HG03103 (cell line): ENCODE measurements around the gene LMX1A.

ENCODE experiments used
- ATAC-seq: cut with Tn5 transposase; IDR thresholded peaks from one replicate; pipeline ENCODE4 v1.9.1; 2021; ENCODE audit warnings: low read depth; ENCODE audit not compliant: unreplicated experiment

The LMX1A gene

DNA sequence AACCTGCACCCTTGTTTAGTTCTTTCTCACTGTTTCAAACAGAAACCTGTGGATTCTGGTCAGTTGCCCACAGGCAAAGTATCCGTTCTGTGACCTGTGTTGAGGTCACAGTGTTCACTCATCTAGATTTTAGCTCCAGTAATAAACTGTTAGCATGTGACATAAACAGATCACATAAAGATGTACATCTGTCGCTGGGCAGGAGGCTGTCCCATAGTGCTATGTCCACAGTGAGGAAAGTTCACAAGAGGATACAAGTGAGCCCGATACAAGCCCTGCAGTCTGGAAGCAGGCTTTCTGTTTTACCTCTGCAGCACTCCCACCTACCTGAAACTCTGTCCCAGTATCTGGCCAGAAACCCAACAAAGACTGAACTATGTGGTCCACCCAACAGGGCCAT lies 28.4 kb downstream of the LMX1A start:
- ATAC-seq = no peak

- ATAC-seq = no peak
Measured at GRCh38 chr1:165327538-165327937, 29.0 kb downstream of the LMX1A start.

- no peak for ATAC-seq
Measured at GRCh38 chr1:165325460-165326203, 30.9 kb downstream of the LMX1A start.

- ATAC-seq = no peak
Measured at GRCh38 chr1:165324050-165324449, 32.5 kb downstream of the LMX1A start.

DNA sequence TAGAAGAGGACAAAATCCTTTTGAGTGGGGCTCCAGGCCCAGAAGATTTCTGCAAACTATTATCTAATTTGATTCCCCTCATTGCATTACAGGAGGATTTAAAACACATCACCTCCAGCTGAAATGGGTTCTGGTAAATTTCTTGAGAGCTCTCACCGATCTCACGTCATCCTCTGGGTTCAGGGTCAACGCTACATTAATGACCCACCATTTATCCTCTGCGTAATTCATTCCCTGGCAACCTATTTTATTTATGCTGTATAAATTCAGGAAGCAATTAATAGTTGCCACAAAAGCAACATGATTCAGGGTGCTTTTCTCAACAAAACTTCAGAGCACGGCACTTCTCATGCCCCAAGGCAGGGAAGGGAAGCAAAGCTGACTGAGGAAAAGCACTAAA lies 38.9 kb downstream of the LMX1A start:
- no peak for ATAC-seq

- no peak for ATAC-seq
Measured at GRCh38 chr1:165316153-165316772, 40.3 kb downstream of the LMX1A start.

DNA sequence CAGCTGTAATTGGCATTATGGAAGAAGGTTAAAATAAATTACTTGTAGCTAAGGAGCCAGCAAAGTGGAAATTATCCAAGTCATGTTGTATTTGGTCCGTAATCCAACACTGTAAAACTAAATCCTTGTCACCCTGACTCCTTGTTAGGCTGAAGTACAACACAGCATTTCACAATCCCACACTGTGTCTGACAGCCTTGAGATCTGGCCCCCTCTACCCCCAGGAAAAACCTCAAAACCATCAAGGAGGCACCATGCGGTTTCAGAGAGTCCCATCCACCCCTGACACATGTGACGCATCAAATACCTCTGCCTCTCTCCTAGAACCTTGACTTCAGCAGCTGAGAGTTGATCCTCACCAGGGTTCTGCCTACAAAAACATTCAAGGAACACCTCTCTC lies 41.0 kb downstream of the LMX1A start:
- ATAC-seq = no peak

- no peak for ATAC-seq
Measured at GRCh38 chr1:165313903-165314302, 42.6 kb downstream of the LMX1A start.

DNA sequence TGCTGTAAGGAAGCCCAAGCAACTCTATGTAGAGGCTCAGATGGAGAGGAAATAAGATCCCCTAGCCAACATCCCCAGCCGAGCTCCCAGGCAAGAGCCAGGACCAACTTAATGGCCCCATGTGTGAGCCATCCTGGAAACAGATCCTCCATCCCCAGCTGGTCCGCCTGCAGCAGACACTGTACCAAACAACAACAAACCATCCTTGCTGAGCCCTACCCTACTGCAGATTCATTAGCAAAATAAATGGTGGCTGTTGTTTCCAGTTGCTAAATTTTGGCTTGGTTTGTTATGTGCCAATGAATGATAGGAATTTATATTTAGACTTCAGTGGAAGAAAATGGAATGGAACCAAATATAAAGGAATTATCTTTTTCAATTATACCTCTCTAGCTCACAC lies 43.9 kb downstream of the LMX1A start:
- ATAC-seq = no peak

DNA sequence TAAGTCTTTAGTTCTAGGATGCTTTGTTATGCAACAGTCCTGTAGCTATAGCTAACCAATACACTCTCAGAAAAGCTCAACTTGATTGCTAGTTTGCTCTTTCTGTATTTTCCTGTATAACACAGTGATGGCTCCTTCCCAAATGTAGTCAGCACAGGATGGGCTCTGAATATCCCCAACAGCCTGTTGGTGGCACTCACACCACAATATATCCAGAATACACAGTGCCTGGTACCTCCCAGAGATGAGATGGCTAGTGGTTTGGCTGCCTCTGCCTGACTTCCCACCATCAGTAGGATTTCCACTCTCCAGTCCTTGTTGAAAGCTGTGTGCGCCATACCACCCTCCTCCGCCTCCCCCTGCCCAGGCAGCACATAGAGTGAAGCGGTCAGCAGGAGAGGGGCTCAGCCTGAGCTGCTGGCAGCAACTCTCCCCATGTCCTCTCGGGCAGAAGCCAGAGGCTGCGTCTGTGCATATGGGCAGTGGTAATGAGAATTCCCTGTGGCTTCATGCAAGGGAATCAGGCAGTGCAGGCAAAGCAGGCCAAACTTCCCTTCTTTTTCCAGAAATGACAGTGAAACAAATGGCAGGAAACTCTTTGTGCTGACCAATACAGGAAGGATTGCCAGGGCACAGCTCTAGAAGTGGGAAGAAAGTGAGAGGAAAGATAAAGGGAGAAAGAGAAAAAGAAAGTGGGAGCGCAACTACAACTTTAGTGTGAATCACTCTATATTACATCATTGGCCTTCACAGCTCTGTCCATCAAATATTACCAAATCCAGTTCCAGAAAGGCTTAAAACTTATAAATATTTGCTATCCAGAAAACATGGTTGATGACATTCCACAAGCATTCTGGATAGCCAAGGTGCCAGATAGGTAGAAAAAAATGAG lies 49.7 kb downstream of the LMX1A start:
- no peak for ATAC-seq

- ATAC-seq = no peak
Measured at GRCh38 chr1:165303386-165303785, 53.1 kb downstream of the LMX1A start.

- no peak for ATAC-seq
Measured at GRCh38 chr1:165300400-165300903, 56.1 kb downstream of the LMX1A start.

GRCh38 chr1:165298203-165298820 lies 58.2 kb downstream of the LMX1A start:
- no peak for ATAC-seq

DNA sequence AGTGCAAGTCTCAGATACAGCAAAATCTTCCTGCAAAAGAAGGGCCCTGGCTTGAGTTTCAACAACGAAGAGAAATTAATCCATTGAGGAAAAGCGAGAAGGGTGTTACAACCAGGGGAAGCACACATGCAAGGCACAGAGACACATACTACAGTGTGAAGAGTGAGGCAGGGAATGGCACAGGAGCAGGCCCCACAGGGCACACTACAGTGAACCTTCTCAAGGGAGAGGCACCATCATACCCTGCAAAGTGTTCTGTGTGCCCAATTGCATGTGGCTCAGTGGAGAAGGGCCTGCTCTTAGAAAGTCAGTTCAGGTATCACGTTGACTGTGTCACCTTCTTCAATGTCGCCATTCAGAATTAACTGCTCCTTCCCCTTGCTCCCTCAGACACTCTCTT lies 60.3 kb downstream of the LMX1A start:
- ATAC-seq = no peak

DNA sequence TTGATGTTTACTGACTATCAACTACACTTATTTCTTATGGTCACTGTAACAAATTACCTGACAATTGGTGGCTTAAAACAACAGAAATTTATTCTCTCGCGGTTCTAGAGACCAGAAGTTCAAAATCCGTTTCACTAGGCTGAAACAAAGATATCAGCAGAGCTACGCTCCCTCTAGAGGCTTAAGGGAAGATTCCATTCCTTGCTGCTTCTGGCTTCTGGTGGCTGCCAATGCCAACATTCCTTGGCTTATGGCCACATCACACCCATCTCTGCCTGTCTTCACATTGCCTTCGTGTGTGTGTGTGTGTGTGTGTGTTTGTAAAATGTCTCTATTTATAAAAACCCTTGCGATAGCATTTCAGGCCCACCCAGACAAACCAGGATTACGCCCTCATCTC lies 66.4 kb downstream of the LMX1A start:
- ATAC-seq = no peak

DNA sequence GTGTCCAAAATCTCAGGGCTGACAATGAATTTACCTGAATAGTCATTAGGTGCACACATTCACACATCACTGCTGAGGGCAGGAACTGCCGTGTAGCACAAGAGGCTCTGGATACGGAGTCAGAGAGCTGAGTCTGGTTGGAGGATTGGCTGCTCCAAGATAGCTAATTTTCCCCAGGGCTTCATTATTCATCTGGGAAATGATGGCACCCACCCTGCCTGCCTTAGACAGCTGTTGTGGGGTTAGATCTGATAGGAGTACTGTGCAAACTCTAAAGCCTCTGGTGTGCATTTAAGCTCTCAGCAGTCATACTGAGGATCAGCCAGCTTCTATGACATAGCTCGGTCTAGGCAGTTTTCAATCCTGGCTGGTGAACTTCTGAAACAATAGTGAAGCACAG lies 67.0 kb downstream of the LMX1A start:
- no peak for ATAC-seq

- ATAC-seq = no peak
Measured at GRCh38 chr1:165288350-165289120, 68.0 kb downstream of the LMX1A start.

DNA sequence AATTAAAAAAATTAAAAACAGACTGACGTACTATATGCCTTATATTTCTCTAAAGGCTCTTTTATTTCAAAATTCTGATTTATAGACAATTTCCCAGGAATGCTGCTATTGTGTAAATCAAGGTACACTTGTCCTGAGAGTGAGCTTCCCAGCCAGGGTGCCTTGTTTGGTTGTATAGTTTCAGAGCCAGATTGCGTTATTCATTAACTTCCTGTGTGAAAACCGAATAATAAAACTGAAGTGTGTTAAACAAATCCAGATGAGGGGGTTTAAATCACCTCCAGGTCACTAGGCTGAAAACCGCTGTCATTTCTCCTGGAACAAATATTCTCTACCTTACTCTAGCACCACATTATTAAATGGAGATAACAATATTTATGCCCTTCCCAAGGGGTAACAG lies 68.7 kb downstream of the LMX1A start:
- ATAC-seq = no peak

DNA sequence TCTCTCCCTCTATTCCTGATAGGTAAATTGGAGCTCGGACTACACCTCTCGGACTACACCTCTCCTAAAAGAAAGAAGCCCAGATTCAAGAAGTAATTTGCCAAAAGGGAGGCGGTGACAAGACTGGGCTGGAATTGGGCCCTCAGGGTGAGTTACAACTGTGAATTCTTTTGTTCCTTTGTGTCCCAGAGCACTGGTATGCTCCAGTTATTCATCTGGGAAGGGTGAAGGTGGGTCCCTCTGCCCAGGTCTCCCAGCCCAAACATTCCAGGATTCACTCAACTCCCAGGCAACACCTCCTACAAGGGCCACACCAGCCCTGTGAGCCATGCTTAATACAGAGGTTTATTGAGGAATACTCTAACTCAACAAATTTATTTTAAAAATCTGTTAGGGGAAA lies 69.2 kb downstream of the LMX1A start:
- no peak for ATAC-seq

DNA sequence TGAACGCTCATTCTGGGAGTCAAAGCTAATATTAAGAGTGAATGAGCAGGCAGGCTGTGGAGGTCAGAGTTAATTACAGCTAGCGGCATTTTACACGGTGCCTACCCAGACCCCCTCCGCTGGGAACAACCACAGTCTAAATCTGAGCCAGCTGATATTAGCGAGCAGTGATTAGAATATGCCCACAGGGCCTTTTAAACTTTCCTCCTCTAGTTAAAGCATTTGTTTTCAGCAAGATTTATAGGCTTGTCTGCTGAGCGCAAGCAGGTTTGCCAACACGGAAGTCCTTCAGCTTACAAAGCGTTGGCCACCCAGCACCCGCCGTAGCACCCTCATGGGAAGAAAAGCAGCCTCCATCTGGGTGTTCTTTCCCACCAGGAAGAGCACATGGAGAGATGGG lies 72.1 kb downstream of the LMX1A start:
- no peak for ATAC-seq
